Left ventricle myocardium inferior (tissue), 1 donor: ENCODE data around the gene SYNDIG1L. TPM values are rescaled to one million over a fixed set of nuclear protein-coding genes. Genes with fewer than 3 reads are reported as not detected.

Source experiments
- DNase-seq: peaks from one replicate; pipeline ENCODE4 v3.0.0-alpha.2; 2020
- H3K27ac ChIP-seq: fragments of 200-600 bp; replicated peaks from 2 replicates; pipeline ENCODE4 v1.8.0; 2021
- H3K27me3 ChIP-seq: fragments of 200-600 bp; 2 replicates; pipeline ENCODE4 v1.8.0; 2021; ENCODE audit warnings: low read depth
- H3K36me3 ChIP-seq: fragments of 200-600 bp; 2 replicates; pipeline ENCODE4 v1.8.0; 2021
- H3K4me1 ChIP-seq: fragments of 200-600 bp; 2 replicates; pipeline ENCODE4 v1.8.0; 2021
- H3K4me3 ChIP-seq: fragments of 200-600 bp; 2 replicates; pipeline ENCODE4 v1.8.0; 2021; ENCODE audit warnings: mild to moderate bottlenecking, moderate library complexity
- H3K9me3 ChIP-seq: fragments of 200-600 bp; replicated peaks from 2 replicates; pipeline ENCODE4 v1.8.0; 2021
- intact Hi-C: fragments of 100-400 bp; cut with micrococcal nuclease; formaldehyde crosslinking; loops from one replicate; pipeline ENCODE4 v1.11.0; 2022
- total RNA-seq: library from RNA; stranded (reverse); fragmentation: NEBNext Ultra II Directional; extraction: Animal tissue kit (Norgen Biotek cat#: 25700); gene quantifications from one replicate; pipeline ENCODE4 v1.2.1, GENCODE V29; 2021
- TF ChIP-seq, protein P1 (sequence below): fragments of 200-600 bp; IDR thresholded peaks from 2 replicates; pipeline ENCODE4 v1.8.0; 2021; ENCODE audit warnings: antibody characterized with exemption, mild to moderate bottlenecking, borderline replicate concordance
- donor health status: DM: no; HTN: yes; CAD: no; lungs with severe emphysema.

SYNDIG1L gene
- total RNA-seq, 1 donor from 2014 or later: 0.11 TPM

- no peaks in the 10 kb centered on the region for H3K36me3 ChIP-seq
- no peak overlapping the region for H3K4me3 ChIP-seq
- TF ChIP-seq, protein P1, sequence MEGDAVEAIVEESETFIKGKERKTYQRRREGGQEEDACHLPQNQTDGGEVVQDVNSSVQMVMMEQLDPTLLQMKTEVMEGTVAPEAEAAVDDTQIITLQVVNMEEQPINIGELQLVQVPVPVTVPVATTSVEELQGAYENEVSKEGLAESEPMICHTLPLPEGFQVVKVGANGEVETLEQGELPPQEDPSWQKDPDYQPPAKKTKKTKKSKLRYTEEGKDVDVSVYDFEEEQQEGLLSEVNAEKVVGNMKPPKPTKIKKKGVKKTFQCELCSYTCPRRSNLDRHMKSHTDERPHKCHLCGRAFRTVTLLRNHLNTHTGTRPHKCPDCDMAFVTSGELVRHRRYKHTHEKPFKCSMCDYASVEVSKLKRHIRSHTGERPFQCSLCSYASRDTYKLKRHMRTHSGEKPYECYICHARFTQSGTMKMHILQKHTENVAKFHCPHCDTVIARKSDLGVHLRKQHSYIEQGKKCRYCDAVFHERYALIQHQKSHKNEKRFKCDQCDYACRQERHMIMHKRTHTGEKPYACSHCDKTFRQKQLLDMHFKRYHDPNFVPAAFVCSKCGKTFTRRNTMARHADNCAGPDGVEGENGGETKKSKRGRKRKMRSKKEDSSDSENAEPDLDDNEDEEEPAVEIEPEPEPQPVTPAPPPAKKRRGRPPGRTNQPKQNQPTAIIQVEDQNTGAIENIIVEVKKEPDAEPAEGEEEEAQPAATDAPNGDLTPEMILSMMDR: no peak
- H3K27ac ChIP-seq: no peak overlapping the region
- peaks cover 10% of the 10 kb centered on the region for H3K9me3 ChIP-seq
- intact Hi-C loops: no loop called here
- H3K27me3 ChIP-seq: peaks cover 80% of the 10 kb centered on the region
- H3K4me1 ChIP-seq: peaks cover 4% of the 10 kb centered on the region
- no peak for DNase-seq
Observed at GRCh38 chr14:74421981-74422380, 4.0 kb downstream of the SYNDIG1L start.

DNA sequence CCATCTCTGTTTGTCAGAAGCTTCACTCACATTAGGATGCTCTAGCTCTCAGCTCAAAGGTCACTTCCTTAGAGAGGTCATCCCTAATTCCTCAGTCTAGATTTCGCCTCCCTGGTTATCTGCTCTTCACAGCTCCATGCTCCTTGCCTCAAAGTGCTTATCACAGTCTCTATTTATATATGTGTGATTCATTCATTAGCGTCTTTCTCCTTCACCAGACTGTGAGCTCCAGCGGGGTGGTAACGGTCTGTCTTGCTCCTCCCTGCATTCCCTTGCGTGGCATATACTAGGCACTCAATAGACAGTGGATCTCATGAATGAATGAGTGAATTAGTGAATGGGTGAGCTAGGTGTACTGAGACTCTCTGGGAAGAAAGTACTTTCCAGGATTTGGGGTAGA, 6.9 kb downstream of the SYNDIG1L start:
- H3K27ac ChIP-seq: no peak overlapping the region
- DNase-seq: no peak
- H3K4me1 ChIP-seq: no peaks in the 10 kb centered on the region
- peaks cover 83% of the 10 kb centered on the region for H3K27me3 ChIP-seq
- intact Hi-C loops: no loop called here
- H3K4me3 ChIP-seq: no peak overlapping the region
- TF ChIP-seq, protein P1: no peak
- no peaks in the 10 kb centered on the region for H3K36me3 ChIP-seq
- peaks cover 10% of the 10 kb centered on the region for H3K9me3 ChIP-seq

GRCh38 chr14:74418031-74418430, 8.0 kb downstream of the SYNDIG1L start:
- intact Hi-C loops: no loop called here
- Histone ChIP-seq H3K4me1 (no peaks in the 10 kb centered on the region), H3K27me3 (peaks cover 72% of the 10 kb centered on the region), H3K36me3 (no peaks in the 10 kb centered on the region), H3K27ac (no peak overlapping the region), H3K9me3 (peaks cover 10% of the 10 kb centered on the region), H3K4me3 (no peak overlapping the region)
- DNase-seq: no peak
- TF ChIP-seq, protein P1: no peak

DNA sequence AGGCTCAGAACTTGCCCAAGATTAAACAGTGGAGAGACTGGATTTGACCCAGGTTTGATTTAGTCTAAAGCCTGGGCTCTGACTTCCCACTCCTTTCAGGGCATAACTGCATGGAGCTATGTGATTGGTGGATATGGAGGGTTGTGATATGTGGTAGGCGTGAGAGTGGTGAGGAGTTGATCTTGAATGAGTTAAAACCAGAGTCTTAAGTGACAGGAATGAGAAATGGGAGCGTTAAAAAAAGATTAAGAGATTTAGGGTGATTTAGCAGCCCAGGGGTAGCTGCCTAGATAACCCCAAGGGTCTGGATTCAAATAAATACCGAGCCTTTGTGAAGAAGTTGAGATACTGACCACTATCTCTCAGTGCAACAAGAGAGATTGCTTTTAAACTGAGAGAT, 8.4 kb downstream of the SYNDIG1L start:
- no peaks in the 10 kb centered on the region for H3K4me1 ChIP-seq
- H3K27me3 ChIP-seq: peaks cover 69% of the 10 kb centered on the region
- TF ChIP-seq, protein P1: no peak
- no peak overlapping the region for H3K27ac ChIP-seq
- DNase-seq: no peak
- no peaks in the 10 kb centered on the region for H3K36me3 ChIP-seq
- intact Hi-C loops: no loop called here
- H3K4me3 ChIP-seq: no peak overlapping the region
- peaks cover 10% of the 10 kb centered on the region for H3K9me3 ChIP-seq

GRCh38 chr14:74417201-74417600, 8.8 kb downstream of the SYNDIG1L start:
- intact Hi-C loops: no loop called here
- no peaks in the 10 kb centered on the region for H3K4me1 ChIP-seq
- peaks cover 72% of the 10 kb centered on the region for H3K27me3 ChIP-seq
- DNase-seq: no peak
- no peaks in the 10 kb centered on the region for H3K36me3 ChIP-seq
- H3K9me3 ChIP-seq: peaks cover 10% of the 10 kb centered on the region
- no peak overlapping the region for H3K27ac ChIP-seq
- H3K4me3 ChIP-seq: no peak overlapping the region
- TF ChIP-seq, protein P1: no peak

- Histone ChIP-seq H3K36me3 (no peaks in the 10 kb centered on the region), H3K27me3 (peaks cover 81% of the 10 kb centered on the region), H3K4me3 (no peak overlapping the region), H3K4me1 (no peaks in the 10 kb centered on the region), H3K9me3 (no peaks in the 10 kb centered on the region), H3K27ac (no peak overlapping the region)
- DNase-seq: no peak
- intact Hi-C loops: no loop called here
- TF ChIP-seq, protein P1: no peak
Observed at GRCh38 chr14:74415115-74415437, 10.9 kb downstream of the SYNDIG1L start.
